Tibial nerve (tissue), 4 donors: ENCODE measurements around the gene PRKAG1.

Experiments used
- EP300 ChIP-seq, 2 donors: sonication (generic); formaldehyde crosslinking; IDR thresholded peaks; one replicate each; pipeline ENCODE4 v1.6.1; 2017; ENCODE audit warnings: antibody characterized with exemption in 2 of 2, mild to moderate bottlenecking in 1 of 2
- POLR2A ChIP-seq, 2 donors: fragments of 450-650 bp; IDR thresholded peaks; one replicate each; pipeline ENCODE4 v1.6.1; 2017; ENCODE audit warnings: antibody characterized with exemption in 2 of 2, mild to moderate bottlenecking in 2 of 2, moderate library complexity in 2 of 2
- TF ChIP-seq, protein P1 (sequence below), 5 experiments: fragments of 200-600 bp in 3 of 5; fragments of 450-650 bp in 2 of 5; sonication (generic) in 3 of 5; IDR thresholded peaks; one replicate each; pipeline ENCODE4 v1.5.1; 2016 to 2019; ENCODE audit warnings: antibody characterized with exemption in 5 of 5, mild to moderate bottlenecking in 3 of 5, moderate library complexity in 2 of 5

DNA sequence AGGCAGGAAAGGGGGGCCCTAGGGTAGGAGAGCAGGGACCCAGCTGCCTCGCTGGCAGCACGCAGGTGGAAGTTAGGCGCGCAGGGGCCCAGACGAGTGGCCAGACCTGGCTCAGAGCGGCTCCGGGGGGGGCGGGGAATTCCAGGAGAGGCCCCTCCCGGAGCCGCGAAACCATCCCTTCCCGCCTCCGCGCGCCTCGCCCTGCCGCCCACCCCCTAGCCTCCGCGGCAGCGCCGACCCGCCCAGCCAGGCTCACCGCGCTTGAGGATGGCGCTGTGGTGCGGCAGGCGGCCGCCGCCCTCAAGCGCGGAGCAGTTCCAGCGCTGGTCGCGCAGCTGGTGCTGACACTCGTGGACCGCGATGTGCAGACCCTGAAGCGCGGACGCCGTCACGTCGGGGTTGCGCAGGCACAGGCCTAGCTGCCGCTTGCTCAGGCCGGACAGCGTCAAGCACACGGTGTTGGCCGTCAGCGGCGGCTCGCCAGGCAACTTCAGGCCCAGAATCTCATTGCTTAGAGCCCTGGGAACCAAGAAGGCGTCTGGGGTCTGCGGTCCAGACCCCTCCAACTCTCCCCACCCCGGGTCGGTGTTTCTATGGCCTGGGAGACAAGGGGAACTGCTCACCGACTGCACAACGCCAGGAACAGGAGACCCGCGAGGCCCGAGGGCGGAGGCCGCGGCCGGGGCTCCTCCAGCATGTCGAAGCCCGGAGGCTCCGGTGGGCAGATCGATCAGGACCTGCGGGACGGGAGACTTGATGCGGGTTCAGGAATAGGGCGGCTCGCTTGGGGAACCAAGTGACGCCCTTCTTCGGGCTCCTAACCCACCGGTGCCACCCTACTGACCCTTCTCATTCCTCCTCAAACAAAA is 48.5 kb downstream of the PRKAG1 start:
- TF ChIP-seq, protein P1, sequence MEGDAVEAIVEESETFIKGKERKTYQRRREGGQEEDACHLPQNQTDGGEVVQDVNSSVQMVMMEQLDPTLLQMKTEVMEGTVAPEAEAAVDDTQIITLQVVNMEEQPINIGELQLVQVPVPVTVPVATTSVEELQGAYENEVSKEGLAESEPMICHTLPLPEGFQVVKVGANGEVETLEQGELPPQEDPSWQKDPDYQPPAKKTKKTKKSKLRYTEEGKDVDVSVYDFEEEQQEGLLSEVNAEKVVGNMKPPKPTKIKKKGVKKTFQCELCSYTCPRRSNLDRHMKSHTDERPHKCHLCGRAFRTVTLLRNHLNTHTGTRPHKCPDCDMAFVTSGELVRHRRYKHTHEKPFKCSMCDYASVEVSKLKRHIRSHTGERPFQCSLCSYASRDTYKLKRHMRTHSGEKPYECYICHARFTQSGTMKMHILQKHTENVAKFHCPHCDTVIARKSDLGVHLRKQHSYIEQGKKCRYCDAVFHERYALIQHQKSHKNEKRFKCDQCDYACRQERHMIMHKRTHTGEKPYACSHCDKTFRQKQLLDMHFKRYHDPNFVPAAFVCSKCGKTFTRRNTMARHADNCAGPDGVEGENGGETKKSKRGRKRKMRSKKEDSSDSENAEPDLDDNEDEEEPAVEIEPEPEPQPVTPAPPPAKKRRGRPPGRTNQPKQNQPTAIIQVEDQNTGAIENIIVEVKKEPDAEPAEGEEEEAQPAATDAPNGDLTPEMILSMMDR (IDR thresholded peaks at IDR 0.05) = no peak
- no peak for TF ChIP-seq POLR2A (IDR thresholded peaks at IDR 0.05)
- TF ChIP-seq EP300 (IDR thresholded peaks at IDR 0.05) = no peak
